Large intestine (tissue), 3 donors: ENCODE measurements around the gene TBRG4. TPM values are rescaled to one million over a fixed set of nuclear protein-coding genes. Genes with fewer than 3 reads are reported as not detected.

ENCODE experiments used
- DNase-seq, 2 donors: peaks; one replicate each; pipeline versions ENCODE4 v3.0.0 to v3.0.0-alpha.2; 2013
- H3K27ac ChIP-seq: one replicate; pipeline ENCODE4 v1.5.1; 2013; ENCODE audit warnings: low read length
- H3K27me3 ChIP-seq: 2 replicates; pipeline ENCODE4 v1.6.1; 2013; ENCODE audit warnings: low read length; ENCODE audit not compliant: control insufficient read depth, insufficient read depth
- H3K36me3 ChIP-seq: 2 replicates; pipeline ENCODE4 v1.6.1; 2013; ENCODE audit warnings: low read length; ENCODE audit not compliant: control insufficient read depth, insufficient read depth
- H3K4me1 ChIP-seq: one replicate; pipeline ENCODE4 v1.6.1; 2013; ENCODE audit warnings: low read length; ENCODE audit not compliant: control insufficient read depth, insufficient read depth
- H3K4me3 ChIP-seq: one replicate; pipeline ENCODE4 v1.5.1; 2013; ENCODE audit warnings: low read length
- H3K9me3 ChIP-seq: one replicate; pipeline ENCODE4 v1.6.1; 2013; ENCODE audit warnings: mild to moderate bottlenecking, low read depth, low read length, moderate library complexity; ENCODE audit not compliant: control insufficient read depth
- WGBS: methylation state at CpG from one replicate; pipeline ENCODE4 v1.1.5; 2013; ENCODE audit warnings: low lambda C conversion rate; ENCODE audit not compliant: insufficient coverage; 5-methylcytosine and 5-hydroxymethylcytosine counted together
- polyA plus RNA-seq: library from polyadenylated mRNA; unstranded; fragments of 120-200 nt; gene quantifications from one replicate; pipeline ENCODE4 v1.2.1, GENCODE V29; 2013

TBRG4 gene
- polyA plus RNA-seq, 1 donor, result 67.4 TPM

DNA sequence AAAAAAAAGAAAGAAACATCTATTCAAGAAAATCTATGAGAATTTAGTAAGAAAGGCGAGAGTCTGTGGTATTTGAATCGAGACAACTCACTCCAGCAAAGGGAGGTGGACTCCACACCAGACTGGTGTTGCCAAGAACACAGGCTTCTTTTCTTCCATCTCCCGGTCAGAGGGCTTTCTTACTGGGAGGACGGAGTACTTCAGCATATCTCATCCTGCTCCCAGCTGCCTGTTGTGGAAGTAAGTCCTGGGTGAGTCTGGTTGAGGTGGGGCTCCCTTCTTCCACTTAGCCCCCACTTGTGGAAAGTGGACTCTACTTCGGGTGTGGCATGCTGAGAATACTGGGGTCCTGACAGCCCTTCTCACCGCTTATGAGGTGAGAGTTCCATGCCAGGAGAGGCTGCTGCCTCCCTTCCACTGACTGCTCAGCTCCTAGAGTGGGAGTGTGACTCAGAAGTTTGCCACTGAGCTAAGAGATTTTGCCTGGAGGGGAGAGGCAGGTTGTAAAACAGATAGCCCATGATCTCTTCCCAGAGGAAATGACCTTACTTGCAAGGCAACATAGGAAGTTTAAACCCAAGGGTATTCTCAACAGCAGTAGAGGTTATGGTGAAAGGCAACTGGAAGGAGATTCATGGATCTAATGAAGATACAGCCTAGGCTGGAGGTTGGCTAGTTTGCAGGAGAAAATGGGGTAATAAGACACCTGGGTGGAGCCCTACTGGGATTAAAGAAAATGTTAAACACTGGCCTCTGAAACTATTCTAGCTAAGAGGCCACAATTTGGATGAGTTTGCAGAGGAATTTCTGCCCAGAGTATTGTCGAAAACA, 19.2 kb downstream of the TBRG4 start:
- Histone ChIP-seq H3K27ac (no peak overlapping the region), H3K4me3 (no peak overlapping the region), H3K9me3 (no peaks in the 10 kb centered on the region), H3K36me3 (no peaks in the 10 kb centered on the region), H3K4me1 (peaks cover 3% of the 10 kb centered on the region), H3K27me3 (peaks cover 15% of the 10 kb centered on the region)
- no peak for DNase-seq
- WGBS, result 61% methylated on average over 2 of the region's 7 CpGs

DNA sequence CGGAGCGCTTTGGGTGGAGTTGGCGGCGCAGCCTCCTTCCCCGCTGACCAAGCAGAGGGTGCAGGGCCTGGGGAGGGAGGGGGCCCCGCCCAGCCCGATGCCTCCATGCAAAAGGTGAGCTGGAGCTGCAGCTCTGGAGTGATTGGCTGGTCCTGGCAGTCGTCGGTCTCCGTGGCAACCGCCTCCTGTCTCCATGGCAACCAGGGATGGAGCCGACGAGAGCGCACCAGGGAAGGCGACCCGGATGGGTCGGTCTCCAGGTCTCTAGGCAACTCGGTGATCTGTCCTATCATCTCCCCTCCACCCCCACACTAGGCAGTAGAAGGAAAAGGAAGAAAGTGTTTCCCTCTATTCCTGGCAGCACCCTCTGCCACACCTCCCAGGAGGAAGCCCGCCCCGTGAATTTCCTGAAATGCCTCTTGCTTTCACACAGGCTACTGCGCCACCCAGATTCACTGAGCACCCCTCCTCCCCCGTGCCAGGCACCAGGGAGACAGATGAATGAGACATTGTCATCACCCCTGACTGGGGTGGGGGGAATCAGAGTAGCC, 22.1 kb downstream of the TBRG4 start:
- Histone ChIP-seq H3K4me3 (peak overlapping the region; percentile 43), H3K9me3 (no peaks in the 10 kb centered on the region), H3K4me1 (peaks cover 3% of the 10 kb centered on the region), H3K27ac (no peak overlapping the region), H3K27me3 (peaks cover 15% of the 10 kb centered on the region), H3K36me3 (no peaks in the 10 kb centered on the region)
- WGBS, result 40% methylated on average over 1 of the region's 22 CpGs
- peak in 1 of 2 donors; percentile 48 for DNase-seq

- WGBS, result no CpG with 5 or more reads among the region's 50 CpGs
- H3K27ac ChIP-seq, result no peak within 1 kb of the TSS
- peaks cover 15% of the 10 kb centered on the region for H3K27me3 ChIP-seq
- H3K4me3 ChIP-seq, result peak within 1 kb of the TSS; percentile 43
- peak; percentile 48 to 61 for DNase-seq
- H3K9me3 ChIP-seq, result no peaks in the 10 kb centered on the region
- no peaks in the 10 kb centered on the region for H3K36me3 ChIP-seq
- H3K4me1 ChIP-seq, result peaks cover 3% of the 10 kb centered on the region
These were observed 22.6 kb downstream of the TBRG4 start, which contains the start of gene NACAD for GRCh38 chr7:45088821-45089340. NACAD (minus strand) TSS chr7:45088969; CDS start chr7:45088894, 75 bp downstream.

DNA sequence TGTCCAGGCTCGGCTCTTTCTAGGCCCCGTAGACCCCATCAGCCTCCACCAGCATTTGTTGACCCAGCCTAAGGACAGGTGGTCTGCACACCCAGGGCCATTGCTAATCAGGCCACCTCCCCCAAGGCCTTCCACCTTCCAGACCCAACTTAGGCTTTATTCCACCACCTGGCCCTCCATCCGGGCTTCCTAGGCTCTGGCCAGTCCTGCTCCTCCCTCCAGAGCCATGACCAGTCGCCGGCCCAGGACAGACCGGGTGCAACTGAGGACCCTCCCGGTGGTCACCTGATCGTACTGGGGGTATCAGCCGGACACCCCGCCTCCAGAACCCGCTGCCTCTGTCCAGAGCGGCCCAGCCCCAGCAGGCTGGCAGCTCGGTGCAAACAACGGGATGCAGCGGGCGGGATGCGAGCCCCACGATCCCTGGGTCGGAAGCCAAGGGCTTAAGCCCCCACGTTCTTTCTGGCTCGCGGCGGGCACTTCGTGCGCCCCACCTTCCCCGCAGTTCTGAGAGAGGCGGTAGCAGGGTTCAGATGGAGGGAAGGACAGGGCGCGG, 23.3 kb downstream of the TBRG4 start:
- peaks cover 15% of the 10 kb centered on the region for H3K27me3 ChIP-seq
- no peaks in the 10 kb centered on the region for H3K9me3 ChIP-seq
- DNase-seq, result no peak
- no CpG with 5 or more reads among the region's 29 CpGs for WGBS
- H3K27ac ChIP-seq, result no peak overlapping the region
- no peaks in the 10 kb centered on the region for H3K36me3 ChIP-seq
- peaks cover 3% of the 10 kb centered on the region for H3K4me1 ChIP-seq
- H3K4me3 ChIP-seq, result peak overlapping the region; percentile 24

DNA sequence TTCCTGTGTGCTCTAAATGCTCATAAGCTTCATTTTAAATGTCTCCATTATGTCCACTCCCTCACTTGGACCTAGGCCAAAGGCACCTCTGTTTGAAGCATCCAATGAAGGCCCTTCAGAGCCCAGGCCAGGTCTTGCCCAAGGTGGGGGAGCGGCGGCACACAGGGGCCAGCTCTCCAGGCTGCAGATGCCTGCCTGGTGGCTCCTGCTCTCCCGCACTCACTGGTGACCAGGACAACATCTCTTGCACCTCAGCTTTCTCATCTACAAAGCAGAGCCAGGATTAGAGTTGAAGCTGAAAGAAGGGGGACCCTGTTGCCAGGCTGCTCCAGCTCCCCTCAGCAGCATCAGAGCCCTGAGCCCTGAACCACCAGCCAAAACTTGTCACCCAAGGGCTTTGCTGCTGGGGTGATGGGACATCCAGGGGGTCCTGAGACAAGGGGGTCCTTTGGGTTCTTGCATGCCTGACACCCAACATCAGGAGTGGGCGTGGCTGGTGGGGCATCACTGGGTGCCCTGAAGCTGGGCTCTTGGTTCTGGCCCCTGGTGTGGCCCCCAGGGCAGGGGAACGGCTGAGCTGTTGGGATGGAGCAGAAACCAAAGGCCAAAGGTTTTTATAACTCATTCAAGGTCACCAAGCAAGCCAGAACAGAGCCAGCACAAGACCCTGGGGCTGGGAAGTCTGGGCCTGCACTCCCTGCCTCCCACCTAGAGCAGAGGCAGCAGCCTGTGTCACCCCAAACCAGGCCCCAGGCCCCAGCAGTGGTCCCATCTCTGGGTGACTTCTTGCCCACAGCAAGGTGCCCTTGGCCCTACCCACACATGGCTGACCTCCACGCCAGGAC, 24.0 kb downstream of the TBRG4 start:
- no CpG with 5 or more reads among the region's 6 CpGs for WGBS
- Histone ChIP-seq H3K9me3 (no peaks in the 10 kb centered on the region), H3K36me3 (no peaks in the 10 kb centered on the region), H3K27ac (no peak overlapping the region), H3K27me3 (peaks cover 15% of the 10 kb centered on the region), H3K4me1 (peaks cover 3% of the 10 kb centered on the region), H3K4me3 (peak overlapping the region; percentile 24)
- no peak for DNase-seq

GRCh38 chr7:45086331-45087065, 25.0 kb downstream of the TBRG4 start:
- WGBS, result no CpG with 5 or more reads among the region's 15 CpGs

DNA sequence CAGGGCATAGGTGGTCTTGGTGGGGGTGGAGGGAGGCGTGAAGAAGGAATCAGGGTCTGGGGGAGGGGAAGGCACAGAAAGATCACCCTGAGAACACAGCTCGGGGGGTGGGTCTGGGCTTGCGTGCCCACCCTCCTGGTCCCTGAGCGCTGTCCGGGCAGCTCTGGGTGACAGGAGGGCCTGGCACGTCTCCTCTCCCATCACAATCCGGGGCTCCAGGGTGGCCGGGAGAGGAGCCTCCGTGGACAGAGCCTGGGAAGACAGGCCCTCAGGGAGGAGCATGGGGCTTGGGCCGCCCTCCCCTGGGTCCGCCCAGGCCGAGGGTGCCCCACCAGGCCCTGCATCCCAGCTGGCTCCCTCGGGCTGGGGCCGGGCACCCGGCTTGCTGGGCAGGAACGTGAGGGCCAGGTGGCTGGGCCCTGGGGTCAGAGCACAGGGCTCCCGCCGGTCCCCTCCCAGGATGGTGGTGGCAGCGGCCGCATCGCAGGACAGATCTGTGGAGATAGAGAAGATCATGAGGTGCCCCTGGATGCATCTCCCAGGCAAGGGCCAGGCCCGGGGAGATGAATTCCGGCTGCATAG, 25.8 kb downstream of the TBRG4 start:
- H3K4me1 ChIP-seq, result peaks cover 3% of the 10 kb centered on the region
- no peak overlapping the region for H3K4me3 ChIP-seq
- H3K9me3 ChIP-seq, result no peaks in the 10 kb centered on the region
- H3K27ac ChIP-seq, result no peak overlapping the region
- peaks cover 15% of the 10 kb centered on the region for H3K27me3 ChIP-seq
- no peaks in the 10 kb centered on the region for H3K36me3 ChIP-seq
- WGBS, result no CpG with 5 or more reads among the region's 23 CpGs
- DNase-seq, result no peak

More at GRCh38 chr7:45086331-45087065, 25.0 kb downstream of the TBRG4 start:
- Histone ChIP-seq H3K27ac (no peak overlapping the region), H3K4me1 (peaks cover 3% of the 10 kb centered on the region), H3K27me3 (peaks cover 15% of the 10 kb centered on the region), H3K4me3 (no peak overlapping the region), H3K36me3 (no peaks in the 10 kb centered on the region), H3K9me3 (no peaks in the 10 kb centered on the region)
- no peak for DNase-seq

GRCh38 chr7:45084901-45085618, 26.4 kb downstream of the TBRG4 start:
- WGBS, result no CpG with 5 or more reads among the region's 24 CpGs
- Histone ChIP-seq H3K27ac (no peak overlapping the region), H3K36me3 (no peaks in the 10 kb centered on the region), H3K9me3 (no peaks in the 10 kb centered on the region), H3K27me3 (peaks cover 15% of the 10 kb centered on the region), H3K4me3 (no peak overlapping the region), H3K4me1 (peaks cover 3% of the 10 kb centered on the region)
- DNase-seq, result no peak

GRCh38 chr7:45084336-45084735, 27.2 kb downstream of the TBRG4 start:
- DNase-seq, result no peak
- no peaks in the 10 kb centered on the region for H3K9me3 ChIP-seq
- WGBS, result no CpG with 5 or more reads among the region's 5 CpGs

More at GRCh38 chr7:45084336-45084735, 27.2 kb downstream of the TBRG4 start:
- Histone ChIP-seq H3K36me3 (no peaks in the 10 kb centered on the region), H3K4me3 (no peak overlapping the region), H3K27me3 (peaks cover 9% of the 10 kb centered on the region), H3K4me1 (peaks cover 3% of the 10 kb centered on the region), H3K27ac (no peak overlapping the region)
